Activated naive CD8-positive, alpha-beta T cell treated with anti-CD3 and anti-CD28 coated beads, Interleukin-2, amount 50 U/mL, for 24 hours (primary cell): Measurements from ENCODE around the gene NOP14.

Experiments
- ATAC-seq: fragments of 150-1000 bp; cut with Tn5 transposase; one replicate; pipeline ENCODE4 v1.10.0; 2021
- DNase-seq: peaks from one replicate; pipeline ENCODE4 v3.0.0; 2021
- H3K27ac Mint-ChIP-seq: one replicate; pipeline ENCODE4 v1.8.0; 2021; ENCODE audit warnings: mild to moderate bottlenecking, mixed read lengths
- H3K27me3 Mint-ChIP-seq: one replicate; pipeline ENCODE4 v1.8.0; 2021; ENCODE audit warnings: mixed read lengths
- H3K36me3 Mint-ChIP-seq: one replicate; pipeline ENCODE4 v1.8.0; 2021; ENCODE audit warnings: low read depth, mixed read lengths
- H3K4me1 Mint-ChIP-seq: one replicate; pipeline ENCODE4 v1.8.0; 2021; ENCODE audit warnings: mixed read lengths
- H3K4me3 Mint-ChIP-seq: one replicate; pipeline ENCODE4 v1.8.0; 2021; ENCODE audit warnings: mild to moderate bottlenecking, moderate library complexity, mixed read lengths
- H3K9me3 Mint-ChIP-seq: one replicate; pipeline ENCODE4 v1.8.0; 2021; ENCODE audit warnings: mixed read lengths

NOP14 gene

DNA sequence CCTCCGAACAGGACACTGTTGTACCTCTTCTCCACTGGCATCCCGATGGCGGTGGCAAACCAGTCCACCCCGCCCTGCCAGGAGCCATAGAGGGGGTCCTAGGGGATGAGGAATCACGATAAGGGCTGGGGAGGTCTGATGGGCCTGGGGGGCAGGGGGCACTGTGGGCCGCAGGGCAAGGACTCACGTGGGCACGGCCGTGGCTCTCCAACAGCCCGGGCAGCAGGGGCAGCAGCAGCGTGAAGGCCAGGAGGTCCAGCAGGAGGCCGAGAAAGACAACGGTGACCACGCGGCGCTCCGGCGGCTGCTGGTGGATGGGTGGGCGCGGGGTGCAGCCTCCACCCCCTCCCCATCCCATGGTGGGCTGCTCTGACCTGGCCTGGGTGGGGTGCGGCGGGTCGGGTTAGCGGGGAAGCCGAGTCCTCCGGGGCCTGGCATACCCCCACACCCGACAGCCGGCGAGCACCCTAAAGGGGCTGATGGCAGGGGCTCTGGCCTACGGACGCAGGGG lies 29.6 kb downstream of the NOP14 start:
- Mint-ChIP-seq H3K27ac (peak overlapping the region; percentile 88), H3K36me3 (peaks cover 52% of the 10 kb centered on the region), H3K4me3 (peak overlapping the region; percentile 94), H3K4me1 (peaks cover 47% of the 10 kb centered on the region), H3K9me3 (no peaks in the 10 kb centered on the region), H3K27me3 (no peaks in the 10 kb centered on the region)
- DNase-seq (no peak), ATAC-seq (no peak)

DNA sequence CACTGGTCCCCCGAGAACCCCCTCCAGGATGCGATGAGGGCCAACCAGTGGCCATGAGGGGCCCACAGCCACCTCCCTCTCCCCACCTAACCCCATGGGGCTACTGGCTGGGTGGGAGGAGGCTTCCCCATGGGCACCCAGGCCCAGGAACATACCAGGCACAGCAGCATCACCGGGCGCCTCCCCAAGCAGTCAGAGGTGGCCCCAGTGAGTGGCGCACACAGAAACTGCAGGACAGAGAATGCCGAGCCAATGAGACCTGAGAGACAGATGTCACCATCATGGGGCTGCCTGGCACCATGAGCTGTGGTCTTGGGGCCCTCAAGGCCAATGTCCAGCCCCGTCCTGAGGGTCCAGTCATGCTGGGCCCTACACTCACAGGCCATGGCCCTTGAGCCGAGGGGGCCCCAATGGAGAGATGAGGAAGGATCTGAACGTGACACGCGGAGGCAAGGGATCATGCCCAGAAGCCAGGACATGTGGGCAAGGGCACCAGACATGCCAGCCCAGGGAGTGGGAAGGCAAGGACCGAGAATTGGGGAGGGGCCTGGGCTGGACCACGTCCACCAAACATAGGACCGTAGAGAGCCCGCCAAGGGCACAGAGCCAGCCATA lies 30.1 kb downstream of the NOP14 start:
- H3K27me3 Mint-ChIP-seq = no peaks in the 10 kb centered on the region
- peaks cover 44% of the 10 kb centered on the region for H3K4me1 Mint-ChIP-seq
- no peaks in the 10 kb centered on the region for H3K9me3 Mint-ChIP-seq
- DNase-seq (no peak), ATAC-seq (no peak)
- H3K36me3 Mint-ChIP-seq = peaks cover 48% of the 10 kb centered on the region
- peak overlapping the region; percentile 88 for H3K27ac Mint-ChIP-seq
- H3K4me3 Mint-ChIP-seq = peak overlapping the region; percentile 94

DNA sequence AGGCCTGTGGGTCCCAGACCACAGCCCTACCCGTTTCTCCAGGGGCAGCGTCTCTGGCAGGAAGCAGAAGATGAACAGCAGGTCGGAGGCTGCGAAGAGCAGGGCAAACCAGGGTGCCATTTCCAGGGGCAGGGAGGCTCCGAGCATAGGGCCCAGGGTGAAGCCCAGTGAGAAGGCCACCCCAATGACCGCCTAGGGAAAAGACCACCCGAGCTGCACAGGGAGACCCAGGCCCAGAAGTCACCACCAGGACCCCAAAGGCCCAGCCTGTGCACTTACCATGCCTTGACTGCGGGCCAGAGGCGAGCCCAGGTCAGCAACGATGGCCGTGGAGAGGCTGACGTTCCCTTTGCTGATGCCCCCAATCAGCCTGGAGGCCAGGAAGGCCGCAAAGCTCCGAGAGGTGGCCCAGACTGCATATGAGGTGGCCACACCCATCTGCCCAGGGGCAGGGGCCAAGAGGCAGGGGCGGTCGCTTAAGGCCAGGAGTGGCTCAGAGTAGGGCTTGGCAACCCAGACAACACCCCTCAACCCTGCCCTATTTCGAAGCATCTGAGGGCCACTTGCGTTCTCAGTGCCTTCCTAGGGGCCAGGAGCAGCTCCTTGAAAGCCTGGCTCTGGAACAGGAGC lies 30.8 kb downstream of the NOP14 start:
- Mint-ChIP-seq H3K4me3 (peak overlapping the region; percentile 94), H3K27ac (peak overlapping the region; percentile 88), H3K27me3 (no peaks in the 10 kb centered on the region), H3K36me3 (peaks cover 41% of the 10 kb centered on the region), H3K9me3 (no peaks in the 10 kb centered on the region), H3K4me1 (peaks cover 38% of the 10 kb centered on the region)
- ATAC-seq (no peak), DNase-seq (no peak)

DNA sequence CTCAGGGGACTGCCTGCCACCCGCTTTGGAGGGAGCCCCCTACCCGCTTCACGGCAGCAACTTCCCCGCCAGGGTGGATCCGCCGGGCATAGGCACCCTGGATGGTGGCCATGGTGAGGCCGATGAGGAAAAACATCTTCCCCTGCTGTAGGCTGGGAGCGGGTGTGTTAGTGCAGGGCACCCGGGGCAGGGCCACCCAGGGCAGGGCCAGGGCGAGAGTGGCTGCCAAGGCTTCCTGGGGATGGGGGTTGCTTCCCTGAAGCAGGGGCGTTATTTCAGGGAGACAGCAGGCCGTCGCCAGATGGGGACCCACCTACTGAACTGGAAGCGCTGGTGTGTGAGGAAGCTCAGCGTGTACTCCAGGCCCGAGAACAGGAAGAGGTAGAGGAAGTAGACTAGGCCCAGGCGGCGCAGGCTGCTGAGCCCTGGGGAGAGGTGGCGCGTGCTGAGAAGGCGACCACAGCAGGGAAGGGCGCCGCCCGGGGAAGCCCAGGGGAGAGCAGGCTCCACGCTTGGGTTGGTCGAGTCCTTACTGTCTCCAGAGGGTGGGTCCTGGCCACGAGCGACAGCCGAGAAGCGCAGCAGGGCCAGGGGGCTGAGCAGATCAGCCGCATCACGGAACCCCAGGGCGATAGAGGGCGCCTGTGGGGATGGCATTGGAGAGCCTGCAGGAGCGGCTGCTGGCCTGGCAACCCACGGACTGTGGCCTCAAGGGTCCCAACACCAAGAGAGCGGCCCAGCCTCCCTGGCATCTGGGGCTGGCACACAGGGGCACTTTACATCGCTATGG lies 31.5 kb downstream of the NOP14 start:
- ATAC-seq = peak; percentile 14
- Mint-ChIP-seq H3K4me1 (peaks cover 30% of the 10 kb centered on the region), H3K27ac (peak overlapping the region; percentile 88), H3K27me3 (no peaks in the 10 kb centered on the region), H3K4me3 (peak overlapping the region; percentile 94), H3K9me3 (no peaks in the 10 kb centered on the region), H3K36me3 (peaks cover 36% of the 10 kb centered on the region)
- DNase-seq = peak; percentile 68

DNA sequence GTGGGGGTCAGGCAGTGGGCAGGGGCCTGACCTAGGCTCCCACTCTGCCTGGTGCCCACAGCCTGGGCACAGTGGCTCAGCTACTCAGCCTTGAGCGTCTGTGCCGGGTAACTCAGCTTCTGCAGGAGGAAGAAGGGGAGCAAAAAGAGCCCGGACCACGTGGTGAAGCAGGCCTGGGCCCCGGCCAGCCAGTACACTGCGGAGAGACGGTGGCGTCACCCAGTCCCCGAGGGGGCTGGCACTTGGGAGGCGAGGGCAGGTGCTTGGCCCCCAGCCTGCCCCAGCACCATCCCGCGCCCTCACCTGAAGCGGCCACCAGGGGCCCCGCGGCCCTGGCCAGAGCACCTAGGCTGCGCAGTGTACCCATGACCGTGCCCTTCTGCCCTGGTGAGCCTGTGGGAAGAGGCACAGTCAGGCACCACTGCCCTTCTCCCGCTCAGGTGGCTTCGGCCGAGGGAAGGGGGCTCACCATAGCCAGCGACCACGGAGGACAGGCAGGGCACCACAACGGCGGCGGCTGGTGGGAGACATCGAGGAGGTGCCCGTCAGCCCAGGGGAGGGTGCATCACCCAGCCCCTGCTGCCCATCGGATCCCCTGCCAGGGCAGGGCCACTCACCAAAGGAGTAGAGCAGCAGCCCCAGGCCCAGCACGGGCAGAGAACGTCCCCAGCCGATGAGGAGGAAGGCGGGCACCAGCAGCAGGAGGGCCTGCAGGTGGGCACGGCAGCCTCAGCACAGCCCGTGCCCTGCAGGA lies 32.3 kb downstream of the NOP14 start:
- peak overlapping the region; percentile 22 for H3K27ac Mint-ChIP-seq
- H3K36me3 Mint-ChIP-seq = peaks cover 33% of the 10 kb centered on the region
- H3K4me3 Mint-ChIP-seq = peak overlapping the region; percentile 48
- no peaks in the 10 kb centered on the region for H3K9me3 Mint-ChIP-seq
- no peaks in the 10 kb centered on the region for H3K27me3 Mint-ChIP-seq
- no peak for ATAC-seq
- H3K4me1 Mint-ChIP-seq = peaks cover 23% of the 10 kb centered on the region
- no peak for DNase-seq

DNA sequence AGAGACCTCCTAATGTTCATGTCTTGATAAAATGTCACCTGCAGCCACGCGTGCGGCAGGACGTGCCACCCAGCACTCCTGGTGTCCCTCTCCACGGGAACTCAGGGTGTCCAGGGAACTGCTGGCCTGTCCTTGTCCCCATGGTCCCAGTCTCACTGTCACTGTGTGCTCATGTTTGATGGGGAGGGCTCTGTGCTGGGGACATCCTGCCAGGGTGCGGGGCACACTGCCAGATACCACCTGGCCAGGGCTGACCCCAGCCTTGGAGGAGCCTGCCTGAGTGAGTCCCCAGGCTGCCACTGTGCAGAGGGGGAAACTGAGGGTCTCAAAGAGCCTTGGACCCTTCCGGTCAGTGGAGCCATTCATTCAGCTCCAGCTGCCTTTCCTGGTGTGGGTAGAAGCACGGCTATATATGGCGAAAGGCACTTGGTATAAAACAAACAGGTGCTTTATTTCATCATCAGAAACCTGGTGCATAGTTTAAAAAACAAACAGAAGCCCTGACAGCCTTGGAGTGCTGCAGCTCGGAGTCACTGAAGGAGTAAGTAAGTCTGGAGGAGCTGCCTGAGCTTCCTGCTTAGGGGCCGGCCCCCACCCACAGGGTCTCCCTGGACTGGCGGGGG lies 33.0 kb downstream of the NOP14 start:
- Mint-ChIP-seq H3K27me3 (no peaks in the 10 kb centered on the region), H3K9me3 (no peaks in the 10 kb centered on the region), H3K4me1 (peaks cover 17% of the 10 kb centered on the region), H3K27ac (peak overlapping the region; percentile 22), H3K36me3 (peaks cover 33% of the 10 kb centered on the region), H3K4me3 (no peak overlapping the region)
- DNase-seq (no peak), ATAC-seq (no peak)

DNA sequence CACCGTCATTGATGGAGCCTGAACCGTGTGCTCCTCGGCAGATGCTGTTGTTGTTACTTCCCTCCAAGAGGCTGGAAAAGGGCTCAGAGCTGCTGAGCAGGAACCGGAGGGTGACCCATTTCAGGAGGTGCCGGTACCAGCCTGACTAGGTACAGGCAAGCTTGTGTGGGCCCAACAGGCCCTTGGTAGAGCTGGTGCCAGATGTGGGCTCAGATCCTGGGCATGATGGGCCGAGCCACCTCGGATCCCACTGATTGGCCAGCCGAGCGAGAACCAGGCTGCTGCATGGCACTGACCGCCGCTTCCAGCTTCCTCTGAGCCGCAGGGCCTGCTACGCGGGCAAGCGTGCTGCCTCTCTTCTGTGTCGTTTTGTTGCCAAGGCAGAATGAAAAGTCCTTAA lies 33.7 kb downstream of the NOP14 start:
- Mint-ChIP-seq H3K4me1 (peaks cover 17% of the 10 kb centered on the region), H3K9me3 (no peaks in the 10 kb centered on the region), H3K27ac (peak overlapping the region; percentile 22), H3K36me3 (peaks cover 33% of the 10 kb centered on the region), H3K27me3 (no peaks in the 10 kb centered on the region), H3K4me3 (no peak overlapping the region)
- ATAC-seq = no peak
- no peak for DNase-seq

DNA sequence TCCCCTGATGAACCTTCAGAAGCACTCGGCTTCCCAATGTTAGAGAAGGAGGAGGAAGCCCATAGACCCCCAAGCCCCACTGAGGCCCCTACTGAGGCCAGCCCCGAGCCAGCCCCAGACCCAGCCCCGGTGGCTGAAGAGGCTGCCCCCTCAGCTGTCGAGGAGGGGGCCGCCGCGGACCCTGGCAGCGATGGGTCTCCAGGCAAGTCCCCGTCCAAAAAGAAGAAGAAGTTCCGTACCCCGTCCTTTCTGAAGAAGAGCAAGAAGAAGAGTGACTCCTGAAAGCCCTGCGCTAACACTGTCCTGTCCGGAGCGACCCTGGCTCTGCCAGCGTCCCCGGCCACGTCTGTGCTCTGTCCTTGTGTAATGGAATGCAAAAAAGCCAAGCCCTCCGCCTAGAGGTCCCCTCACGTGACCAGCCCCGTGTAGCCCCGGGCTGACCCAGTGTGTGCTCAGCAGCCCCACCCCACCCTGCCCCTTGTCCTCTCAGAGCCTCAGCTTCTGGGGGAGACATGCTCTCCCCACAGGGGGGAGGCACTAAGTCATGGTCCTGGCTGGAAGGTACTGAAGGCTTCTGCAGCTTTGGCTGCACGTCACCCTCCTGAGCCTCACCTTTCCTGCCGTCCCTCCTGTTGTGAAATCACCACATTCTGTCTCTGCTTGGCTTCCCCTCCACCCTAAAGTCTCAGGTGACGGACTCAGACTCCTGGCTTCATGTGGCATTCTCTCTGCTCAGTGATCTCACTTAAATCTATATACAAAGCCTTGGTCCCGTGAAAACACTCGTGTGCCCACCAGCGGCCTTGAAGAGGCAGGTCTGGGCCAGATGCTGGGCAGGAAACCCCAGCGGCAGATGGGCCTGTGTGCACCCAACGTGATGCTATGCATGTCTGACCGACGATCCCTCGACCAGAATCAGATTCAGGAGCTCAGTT lies 34.7 kb downstream of the NOP14 start:
- peaks cover 35% of the 10 kb centered on the region for H3K36me3 Mint-ChIP-seq
- DNase-seq (no peak), ATAC-seq (no peak)
- peaks cover 22% of the 10 kb centered on the region for H3K4me1 Mint-ChIP-seq
- no peaks in the 10 kb centered on the region for H3K9me3 Mint-ChIP-seq
- H3K4me3 Mint-ChIP-seq = no peak overlapping the region
- H3K27me3 Mint-ChIP-seq = no peaks in the 10 kb centered on the region
- peak overlapping the region; percentile 29 for H3K27ac Mint-ChIP-seq

DNA sequence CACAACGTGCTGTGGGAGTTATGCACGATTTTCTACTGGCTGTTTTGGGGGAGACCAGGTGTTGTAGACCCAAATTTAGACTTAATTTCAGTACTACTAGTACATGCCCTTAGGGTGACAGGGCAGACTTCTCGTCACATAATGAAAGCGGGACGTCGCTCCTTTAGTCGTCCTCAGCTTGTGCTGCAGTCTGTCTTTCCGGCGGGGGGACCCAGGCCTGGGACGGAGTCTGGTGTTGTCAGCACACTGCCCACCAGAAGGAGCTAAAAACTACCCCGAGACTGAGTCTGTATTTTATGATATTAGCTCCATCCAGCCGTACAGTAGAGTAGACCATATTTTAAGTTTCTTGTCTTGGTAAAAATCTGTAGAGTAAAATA lies 35.5 kb downstream of the NOP14 start:
- Mint-ChIP-seq H3K27ac (peak overlapping the region; percentile 29), H3K4me1 (peaks cover 24% of the 10 kb centered on the region), H3K36me3 (peaks cover 33% of the 10 kb centered on the region), H3K4me3 (no peak overlapping the region), H3K9me3 (no peaks in the 10 kb centered on the region), H3K27me3 (no peaks in the 10 kb centered on the region)
- DNase-seq (no peak), ATAC-seq (no peak)

DNA sequence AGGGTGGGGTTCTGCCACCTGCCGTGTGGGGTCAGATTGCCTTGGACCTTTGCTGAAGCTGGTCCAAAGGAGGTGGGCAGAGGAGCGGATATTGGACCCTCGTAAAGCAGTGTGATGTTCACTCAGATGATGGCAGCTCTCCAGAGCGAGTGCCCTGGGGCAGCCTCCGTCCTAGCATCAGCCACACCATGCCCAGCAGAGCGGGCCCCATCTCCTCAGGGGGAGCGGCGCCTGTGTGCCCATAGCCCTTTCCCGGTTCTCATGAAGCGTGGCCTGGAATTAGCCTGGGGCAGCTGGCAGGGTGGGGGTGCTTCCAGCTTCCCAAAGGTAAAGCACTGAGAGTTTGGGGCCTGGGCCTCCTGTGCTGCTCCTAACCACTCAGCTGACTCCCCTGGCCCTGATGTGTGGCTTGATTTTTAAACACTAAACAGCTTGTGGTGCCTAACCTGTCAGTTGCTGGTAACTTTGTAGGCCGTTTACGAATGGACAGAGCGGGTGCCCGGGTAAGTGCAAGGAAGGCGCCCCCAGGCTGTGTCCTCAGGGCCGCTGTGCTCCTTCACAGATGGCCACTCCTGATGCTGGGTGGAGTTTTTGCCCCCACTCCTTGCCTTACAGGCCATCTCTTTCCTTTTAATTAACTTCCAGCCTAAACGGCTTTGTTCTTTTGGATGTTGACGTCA lies 36.0 kb downstream of the NOP14 start:
- no peak for DNase-seq
- Mint-ChIP-seq H3K27me3 (no peaks in the 10 kb centered on the region), H3K36me3 (peaks cover 35% of the 10 kb centered on the region), H3K4me3 (no peak overlapping the region), H3K9me3 (no peaks in the 10 kb centered on the region), H3K27ac (no peak overlapping the region), H3K4me1 (peaks cover 27% of the 10 kb centered on the region)
- ATAC-seq = no peak

DNA sequence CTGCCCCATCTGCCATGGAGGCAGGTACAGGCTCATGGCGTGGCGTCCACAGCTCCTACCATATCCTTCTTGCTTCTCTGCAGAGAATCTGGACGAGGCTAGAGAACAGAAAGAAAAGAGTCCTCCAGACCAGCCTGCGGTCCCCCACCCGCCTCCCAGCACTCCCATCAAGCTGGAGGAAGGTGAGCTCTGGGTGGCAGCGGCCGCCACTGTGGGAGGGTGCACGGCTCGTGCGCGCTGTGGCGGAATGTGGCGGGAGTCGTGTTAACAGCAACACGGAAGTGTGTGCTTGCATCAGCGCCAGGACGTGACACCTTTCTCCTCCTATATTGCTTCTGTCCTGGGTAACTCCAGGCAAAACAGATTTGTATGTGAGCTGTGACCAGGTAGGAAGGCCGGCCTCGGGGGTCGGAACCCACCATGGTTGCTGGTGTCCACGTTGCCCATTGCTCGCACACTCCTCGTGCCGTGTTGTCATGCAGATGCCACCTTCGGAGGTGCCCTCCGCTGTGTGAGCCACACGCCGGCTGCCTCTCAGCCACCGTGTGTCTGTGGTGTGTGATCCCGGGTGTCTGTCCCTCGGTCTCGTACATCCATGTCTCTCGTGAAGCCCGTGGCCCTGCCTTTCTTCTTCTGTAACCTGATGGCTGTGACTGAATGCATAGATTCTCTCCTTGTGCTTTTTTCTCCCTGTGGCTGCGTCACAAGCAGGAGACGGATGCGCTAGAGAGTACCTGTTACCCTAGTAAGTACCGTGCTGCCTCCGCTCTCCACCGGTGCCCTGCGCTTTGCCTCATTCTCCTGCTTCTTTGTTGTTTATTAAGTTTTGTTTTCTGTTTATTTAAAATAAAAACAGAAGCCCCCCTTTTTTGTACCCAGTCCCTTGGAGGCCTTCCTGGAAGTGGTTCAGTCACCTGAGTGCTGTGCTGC lies 37.0 kb downstream of the NOP14 start:
- ATAC-seq (no peak), DNase-seq (no peak)
- H3K36me3 Mint-ChIP-seq = peaks cover 35% of the 10 kb centered on the region
- no peak overlapping the region for H3K4me3 Mint-ChIP-seq
- H3K4me1 Mint-ChIP-seq = peaks cover 30% of the 10 kb centered on the region
- H3K9me3 Mint-ChIP-seq = no peaks in the 10 kb centered on the region
- no peaks in the 10 kb centered on the region for H3K27me3 Mint-ChIP-seq
- H3K27ac Mint-ChIP-seq = no peak overlapping the region

DNA sequence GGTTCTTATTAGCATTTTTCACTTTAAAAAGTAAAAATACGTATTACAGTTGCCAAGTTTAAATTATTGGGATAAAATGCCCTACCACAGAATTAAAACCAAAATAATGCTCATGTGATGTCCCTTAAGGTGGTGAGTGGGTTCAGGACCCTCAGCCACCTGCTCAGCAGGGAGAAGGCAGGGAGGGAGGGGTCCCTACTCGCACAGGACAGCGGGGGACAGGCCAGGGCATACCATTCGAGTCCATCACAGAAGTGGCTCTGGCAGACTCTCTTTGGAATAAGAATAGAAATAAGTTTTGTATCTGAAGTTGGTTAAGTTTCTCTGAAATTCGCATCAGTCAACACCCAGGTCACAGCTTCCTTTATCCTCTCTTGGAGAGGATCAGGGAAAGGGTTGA lies 37.7 kb downstream of the NOP14 start:
- H3K9me3 Mint-ChIP-seq = no peaks in the 10 kb centered on the region

More for the DNA sequence above, 37.7 kb downstream of the NOP14 start:
- Mint-ChIP-seq H3K36me3 (peaks cover 39% of the 10 kb centered on the region), H3K27me3 (no peaks in the 10 kb centered on the region), H3K4me3 (no peak overlapping the region), H3K4me1 (peaks cover 34% of the 10 kb centered on the region), H3K27ac (no peak overlapping the region)
- DNase-seq (no peak), ATAC-seq (no peak)
